Stimulated activated CD4-positive, alpha-beta T cell treated with anti-CD3 and anti-CD28 coated beads, Interleukin-12 subunit alpha, Interleukin-12 subunit beta, amount 100 ng/mL, for 48 hours (primary cell): ENCODE data around the gene MCRS1.
"Not testable (repeated sequence)": the region's sequence is repeated elsewhere in the genome, so short reads cannot be mapped to it uniquely, and the experiment has no call there.

ENCODE experiments used
- DNase-seq, 3 donors: peaks; one replicate each; pipeline ENCODE4 v3.0.0-alpha.2; 2020; ENCODE audit warnings: low read depth in 2 of 3, low spot score in 1 of 3

MCRS1 gene

GRCh38 chr12:49567611-49568441 is at the start of gene MCRS1:
Gene MCRS1 (minus strand): TSS chr12:49568142. CDS start chr12:49566731, 1,411 bp downstream.
- peak; percentile 76 to 84 (median 82) for DNase-seq

GRCh38 chr12:49616533-49617219 is 48.7 kb upstream of the MCRS1 start:
- DNase-seq = no peak

GRCh38 chr12:49615725-49616124 is 47.8 kb upstream of the MCRS1 start:
- DNase-seq = no peak

- no peak for DNase-seq
These were observed 44.3 kb upstream of the MCRS1 start for GRCh38 chr12:49612210-49612609.

GRCh38 chr12:49610785-49611184 is 42.8 kb upstream of the MCRS1 start:
- not testable (repeated sequence) for DNase-seq

GRCh38 chr12:49609875-49610154 is 41.9 kb upstream of the MCRS1 start:
- DNase-seq = no peak

- DNase-seq = no peak
These were observed 41.3 kb upstream of the MCRS1 start for GRCh38 chr12:49609059-49609874.

GRCh38 chr12:49605539-49605938 is 37.6 kb upstream of the MCRS1 start, which contains the start of gene FAM186B:
Gene FAM186B (minus strand): TSS chr12:49605639. CDS start chr12:49605477, 162 bp downstream.
- not testable (repeated sequence) for DNase-seq

- DNase-seq = no peak
These were observed 36.9 kb upstream of the MCRS1 start for GRCh38 chr12:49604856-49605255.

GRCh38 chr12:49603721-49604120 is 35.8 kb upstream of the MCRS1 start:
- DNase-seq = no peak

GRCh38 chr12:49599961-49600360 is 32.0 kb upstream of the MCRS1 start:
- no peak for DNase-seq

GRCh38 chr12:49598527-49598926 is 30.6 kb upstream of the MCRS1 start:
- no peak for DNase-seq

GRCh38 chr12:49588721-49589516 is 21.0 kb upstream of the MCRS1 start:
- no peak for DNase-seq

- no peak for DNase-seq
These were observed 20.3 kb upstream of the MCRS1 start for GRCh38 chr12:49588281-49588680.

- no peak for DNase-seq
These were observed 19.4 kb upstream of the MCRS1 start for GRCh38 chr12:49587174-49587908.

- DNase-seq = no peak
These were observed 17.8 kb upstream of the MCRS1 start for GRCh38 chr12:49585477-49586459.

GRCh38 chr12:49584591-49584990 is 16.6 kb upstream of the MCRS1 start:
- DNase-seq = no peak

- DNase-seq = no peak
These were observed 15.6 kb upstream of the MCRS1 start for GRCh38 chr12:49583366-49584094.
